ENCODE results near the gene STARD3.

Gene STARD3

GRCh38 chr17:39660397-39661385 lies 23.7 kb downstream of the STARD3 start:
- DNase-seq (ENCODE audit: low read depth): no peak

- DNase-seq (ENCODE audit: low read depth): no peak
These were observed 25.0 kb downstream of the STARD3 start for GRCh38 chr17:39661744-39662541.

DNA sequence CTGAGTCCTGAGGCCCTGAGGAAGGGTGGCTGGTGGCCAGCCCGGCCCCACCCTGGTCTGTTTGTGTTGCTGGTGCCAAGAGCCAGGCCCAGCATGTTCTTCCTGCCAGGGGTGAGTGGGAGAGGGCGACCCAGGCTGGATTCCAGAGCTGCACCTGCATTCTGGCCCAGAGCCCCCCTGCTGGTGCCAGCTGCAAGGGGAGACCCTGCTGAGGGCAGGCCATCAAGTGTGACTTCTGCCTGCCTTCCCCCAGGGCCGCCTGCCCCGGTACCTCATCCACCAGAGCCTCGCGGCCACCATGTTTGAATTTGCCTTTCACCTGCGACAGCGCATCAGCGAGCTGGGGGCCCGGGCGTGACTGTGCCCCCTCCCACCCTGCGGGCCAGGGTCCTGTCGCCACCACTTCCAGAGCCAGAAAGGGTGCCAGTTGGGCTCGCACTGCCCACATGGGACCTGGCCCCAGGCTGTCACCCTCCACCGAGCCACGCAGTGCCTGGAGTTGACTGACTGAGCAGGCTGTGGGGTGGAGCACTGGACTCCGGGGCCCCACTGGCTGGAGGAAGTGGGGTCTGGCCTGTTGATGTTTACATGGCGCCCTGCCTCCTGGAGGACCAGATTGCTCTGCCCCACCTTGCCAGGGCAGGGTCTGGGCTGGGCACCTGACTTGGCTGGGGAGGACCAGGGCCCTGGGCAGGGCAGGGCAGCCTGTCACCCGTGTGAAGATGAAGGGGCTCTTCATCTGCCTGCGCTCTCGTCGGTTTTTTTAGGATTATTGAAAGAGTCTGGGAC lies 25.8 kb downstream of the STARD3 start:
- DNase-seq (ENCODE audit: low read depth): no peak

GRCh38 chr17:39663340-39663687 lies 26.4 kb downstream of the STARD3 start:
- no peak for DNase-seq (ENCODE audit: low read depth)

GRCh38 chr17:39663688-39664580 lies 27.0 kb downstream of the STARD3 start:
- DNase-seq (ENCODE audit: low read depth): no peak

DNA sequence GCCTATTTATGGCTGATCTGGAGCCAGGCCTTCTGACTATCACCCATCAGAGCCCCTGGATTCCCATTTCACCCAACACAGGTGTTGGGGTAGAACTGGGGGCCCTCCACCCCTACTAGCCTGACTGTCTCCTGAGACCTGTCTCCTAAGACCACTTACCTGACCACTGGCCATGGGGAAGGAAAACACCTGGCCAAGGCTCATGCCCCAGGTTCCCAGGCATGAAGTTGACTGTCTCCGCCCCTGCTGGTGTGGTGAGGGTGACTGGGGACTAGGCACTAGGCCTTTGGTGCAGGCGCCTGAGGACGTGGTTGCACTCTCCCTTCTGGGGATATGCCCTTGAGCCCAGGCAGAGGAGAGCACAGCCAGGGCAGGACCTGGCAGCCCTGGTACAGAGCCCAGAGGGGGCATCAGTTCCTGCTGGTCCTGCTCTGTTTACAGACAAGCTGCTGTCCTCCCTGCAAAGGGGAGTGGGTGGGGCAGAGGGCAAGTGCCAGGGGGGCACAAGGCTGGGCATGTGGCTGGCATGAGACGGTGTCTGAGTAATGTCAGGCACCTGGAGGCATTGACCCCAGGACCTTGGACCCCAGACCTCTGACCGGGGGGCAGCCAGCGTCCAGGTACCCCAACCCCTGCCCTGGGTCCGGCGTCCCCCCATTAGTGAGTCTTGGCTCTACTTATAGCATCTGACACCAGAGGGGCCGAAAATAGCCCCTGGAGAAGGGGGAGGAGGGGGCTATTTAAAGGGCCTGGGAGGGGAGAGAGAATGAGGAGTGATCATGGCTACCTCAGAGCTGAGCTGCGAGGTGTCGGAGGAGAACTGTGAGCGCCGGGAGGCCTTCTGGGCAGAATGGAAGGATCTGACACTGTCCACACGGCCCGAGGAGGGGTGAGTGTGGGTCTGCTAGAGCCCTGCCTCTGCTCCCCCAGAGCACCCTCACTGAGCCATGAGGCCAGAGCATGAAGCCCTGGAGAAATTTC lies 27.9 kb downstream of the STARD3 start, which contains the start of gene TCAP:
TSS of gene TCAP (plus strand) at position 769 of the 981 bp plus-strand sequence. CDS start at position 780, 11 bp downstream.
- no peak for DNase-seq (ENCODE audit: low read depth)

DNA sequence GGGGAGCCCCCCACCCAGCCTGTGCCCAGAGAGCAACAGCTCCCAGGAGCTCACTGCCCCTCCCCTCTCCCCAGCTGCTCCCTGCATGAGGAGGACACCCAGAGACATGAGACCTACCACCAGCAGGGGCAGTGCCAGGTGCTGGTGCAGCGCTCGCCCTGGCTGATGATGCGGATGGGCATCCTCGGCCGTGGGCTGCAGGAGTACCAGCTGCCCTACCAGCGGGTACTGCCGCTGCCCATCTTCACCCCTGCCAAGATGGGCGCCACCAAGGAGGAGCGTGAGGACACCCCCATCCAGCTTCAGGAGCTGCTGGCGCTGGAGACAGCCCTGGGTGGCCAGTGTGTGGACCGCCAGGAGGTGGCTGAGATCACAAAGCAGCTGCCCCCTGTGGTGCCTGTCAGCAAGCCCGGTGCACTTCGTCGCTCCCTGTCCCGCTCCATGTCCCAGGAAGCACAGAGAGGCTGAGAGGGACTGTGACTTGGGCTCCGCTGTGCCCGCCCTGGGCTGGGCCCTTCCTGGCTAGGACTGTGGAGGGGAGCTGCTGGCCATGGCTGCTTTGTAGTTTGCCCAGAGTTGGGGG lies 28.8 kb downstream of the STARD3 start:
- no peak for DNase-seq (ENCODE audit: low read depth)

DNA sequence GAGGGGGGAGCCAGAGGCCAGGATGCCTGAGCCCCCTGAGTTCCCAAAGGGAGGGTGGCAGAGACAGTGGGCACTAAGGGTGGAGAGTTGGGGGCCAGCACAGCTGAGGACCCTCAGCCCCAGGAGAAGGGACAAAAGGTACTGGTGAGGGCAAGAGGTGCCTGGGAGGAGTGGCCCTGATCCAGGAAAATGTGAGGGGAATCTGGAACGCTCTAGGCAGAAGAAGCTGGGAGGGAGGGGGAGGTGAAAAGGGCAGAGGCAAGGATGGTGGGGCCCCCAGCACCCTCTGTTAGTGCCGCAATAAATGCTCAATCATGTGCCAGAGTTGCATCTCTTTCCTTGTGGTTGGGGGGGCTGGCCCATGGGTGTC lies 29.3 kb downstream of the STARD3 start:
- no peak for DNase-seq (ENCODE audit: low read depth)

GRCh38 chr17:39666601-39667261 lies 29.8 kb downstream of the STARD3 start:
- no peak for DNase-seq (ENCODE audit: low read depth)

DNA sequence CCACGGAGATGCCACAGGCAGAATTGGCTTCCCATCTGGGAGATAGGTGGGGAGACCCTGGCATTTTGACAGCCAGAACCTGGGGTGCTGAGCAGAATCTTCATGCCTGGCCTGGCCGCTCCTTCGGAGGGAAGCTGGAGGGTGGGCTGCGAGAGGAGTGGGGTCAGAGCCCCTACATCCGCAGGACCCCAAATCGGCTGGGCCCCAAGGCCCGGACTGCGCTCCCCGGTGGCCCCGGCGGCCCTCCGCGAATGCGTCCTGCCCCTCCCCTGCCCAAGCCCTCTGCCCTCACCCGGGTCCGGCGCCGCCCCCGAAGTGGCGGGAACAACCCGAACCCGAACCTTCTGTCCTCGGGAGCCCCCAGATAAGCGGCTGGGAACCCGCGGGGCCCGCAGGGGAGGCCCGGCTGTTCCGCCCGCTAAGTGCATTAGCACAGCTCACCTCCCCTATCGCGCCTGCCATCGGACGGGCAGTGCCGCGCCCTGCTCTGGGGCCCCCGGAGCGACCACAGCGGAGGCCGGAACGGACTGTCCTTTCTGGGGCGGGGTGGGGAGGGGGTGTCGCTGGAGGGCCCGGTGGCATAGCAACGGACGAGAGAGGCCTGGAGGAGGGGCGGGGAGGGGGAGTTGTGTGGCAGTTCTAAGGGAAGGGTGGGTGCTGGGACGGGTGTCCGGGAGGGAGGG lies 30.5 kb downstream of the STARD3 start:
- no peak for DNase-seq (ENCODE audit: low read depth)

DNA sequence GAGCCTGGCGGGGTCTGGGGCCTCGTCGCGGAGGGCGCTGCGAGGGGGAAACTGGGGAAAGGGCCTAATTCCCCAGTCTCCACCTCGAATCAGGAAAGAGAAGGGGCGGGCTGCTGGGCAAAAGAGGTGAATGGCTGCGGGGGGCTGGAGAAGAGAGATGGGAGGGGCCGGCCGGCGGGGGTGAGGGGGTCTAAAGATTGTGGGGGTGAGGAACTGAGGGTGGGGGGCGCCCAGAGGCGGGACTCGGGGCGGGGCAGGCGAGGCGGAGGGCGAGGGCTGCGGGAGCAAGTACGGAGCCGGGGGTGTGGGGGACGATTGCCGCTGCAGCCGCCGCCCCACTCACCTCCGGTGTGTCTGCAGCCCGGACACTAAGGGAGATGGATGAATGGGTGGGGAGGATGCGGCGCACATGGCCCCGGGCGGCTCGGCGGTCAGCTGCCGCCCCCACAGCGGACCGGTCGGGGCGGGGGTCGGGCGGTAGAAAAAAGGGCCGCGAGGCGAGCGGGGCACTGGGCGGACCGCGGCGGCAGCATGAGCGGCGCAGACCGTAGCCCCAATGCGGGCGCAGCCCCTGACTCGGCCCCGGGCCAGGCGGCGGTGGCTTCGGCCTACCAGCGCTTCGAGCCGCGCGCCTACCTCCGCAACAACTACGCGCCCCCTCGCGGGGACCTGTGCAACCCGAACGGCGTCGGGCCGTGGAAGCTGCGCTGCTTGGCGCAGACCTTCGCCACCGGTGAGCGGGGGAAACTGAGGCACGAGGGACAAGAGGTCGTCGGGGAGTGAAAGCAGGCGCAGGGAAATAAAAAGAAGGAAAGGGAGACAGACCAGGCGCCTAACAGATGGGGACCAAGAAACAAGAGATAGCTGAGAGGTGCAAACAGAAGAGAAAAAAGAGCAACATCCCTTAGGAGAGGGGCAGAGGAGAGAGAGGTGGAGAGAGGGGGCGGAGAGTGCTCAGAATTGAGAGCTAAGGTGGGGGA lies 31.3 kb downstream of the STARD3 start, which contains the start of gene PNMT:
TSS of gene PNMT (plus strand) at position 509 of the 980 bp plus-strand sequence. CDS start at position 532, 23 bp downstream.
- peak; percentile 40 for DNase-seq (ENCODE audit: low read depth)

- DNase-seq (ENCODE audit: low read depth): no peak
These were observed 33.2 kb downstream of the STARD3 start for GRCh38 chr17:39669897-39670735.

DNA sequence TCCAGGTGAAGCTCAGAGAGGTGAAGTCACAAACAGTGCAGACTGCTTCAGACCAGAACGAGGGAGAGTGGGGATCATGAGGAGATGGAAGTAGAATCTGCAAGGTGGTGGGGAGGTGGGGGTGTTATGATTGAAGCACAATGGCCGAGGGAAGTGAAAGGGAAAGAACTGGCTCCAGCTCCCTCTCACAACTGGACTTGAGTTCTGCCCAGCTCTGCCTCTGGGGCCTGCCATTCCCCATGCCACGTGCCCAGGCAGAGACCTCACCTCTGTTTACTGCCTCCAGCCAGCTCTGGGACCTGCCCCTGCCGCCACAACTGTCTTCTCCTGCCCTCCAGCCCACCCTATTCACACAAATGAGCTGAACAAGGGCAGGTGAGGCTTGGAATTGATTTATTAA lies 33.8 kb downstream of the STARD3 start:
- no peak for DNase-seq (ENCODE audit: low read depth)

DNA sequence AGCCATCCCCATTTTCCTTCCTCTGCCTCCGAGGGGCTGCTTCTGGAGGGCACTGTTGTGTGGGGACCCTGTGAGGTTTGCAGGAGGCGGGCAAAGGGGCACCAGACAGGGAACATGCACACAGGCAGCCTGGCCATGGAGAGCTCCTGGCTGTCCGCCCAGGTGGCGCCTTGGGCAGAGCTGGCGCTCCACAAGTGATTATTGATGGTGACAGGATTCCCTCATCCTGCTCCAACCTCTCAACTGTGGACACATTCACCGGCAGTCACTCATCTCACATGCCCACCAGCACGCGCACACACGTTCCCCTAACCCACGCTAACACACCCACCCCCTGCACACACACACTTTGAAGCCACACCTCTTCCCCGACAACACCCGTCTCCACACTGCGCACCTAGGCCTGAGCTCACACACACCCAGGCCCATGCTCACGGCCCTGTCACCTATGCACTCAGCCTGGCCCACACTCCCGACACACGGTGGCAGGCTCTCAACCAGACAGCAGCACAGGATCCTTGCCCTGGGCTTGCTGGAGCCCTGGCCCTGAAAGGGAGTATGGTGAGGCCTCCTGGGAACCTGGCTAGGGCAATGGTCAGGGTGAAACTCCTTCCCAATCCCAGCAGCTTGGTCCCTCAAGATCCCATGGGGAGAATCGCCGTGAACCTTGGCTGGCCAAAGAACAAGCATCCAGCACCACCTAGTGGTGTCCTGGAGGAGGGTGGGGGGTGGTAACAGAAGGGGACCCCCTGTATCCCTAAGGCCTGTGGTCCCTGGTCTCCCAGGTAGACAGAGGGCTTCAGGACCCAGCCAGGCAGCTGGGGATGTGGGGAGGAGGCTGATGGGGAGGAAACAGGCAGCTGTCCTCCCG lies 34.9 kb downstream of the STARD3 start:
- DNase-seq (ENCODE audit: low read depth): no peak

Data from stimulated activated CD8-positive, alpha-beta memory T cell treated with anti-CD3 and anti-CD28 coated beads, Interleukin-4, amount 100 ng/mL, for 24 hours (primary cell).